ENCODE measurements around the gene HELZ2. TPM values are rescaled to one million over a fixed set of nuclear protein-coding genes. Genes with fewer than 3 reads are reported as not detected.

The HELZ2 gene
- total RNA-seq, 4 donors from 2014 or later: 24.3 to 45.5 (median 36.0) TPM

GRCh38 chr20:63566395-63567135, 7.5 kb downstream of the HELZ2 start:
- Histone ChIP-seq H3K27me3 (no peaks in the 10 kb centered on the region), H3K4me3 (replicated peaks in 1 of 3) (no peak overlapping the region), H3K9me3 (no peaks in the 10 kb centered on the region), H3K27ac (no peak overlapping the region), H3K36me3 (peaks cover 22 to 33% of the 10 kb centered on the region in 2 donors), H3K4me1 (no peaks in the 10 kb centered on the region)
- TF ChIP-seq CTCF (IDR thresholded peaks at IDR 0.05) (no peak), POLR2A (IDR thresholded peaks at IDR 0.05) (no peak)
- DNase-seq: no peak
- intact Hi-C loops (cut with DNase I): no loop called here
- 95 to 98% methylated on average over 12 to 34 of the region's 46 CpGs for WGBS, 2 donors

GRCh38 chr20:63565699-63566335, 8.2 kb downstream of the HELZ2 start:
- Histone ChIP-seq H3K4me1 (no peaks in the 10 kb centered on the region), H3K27me3 (no peaks in the 10 kb centered on the region), H3K36me3 (peaks cover 30 to 40% of the 10 kb centered on the region in 2 donors), H3K9me3 (no peaks in the 10 kb centered on the region), H3K27ac (no peak overlapping the region), H3K4me3 (replicated peaks in 1 of 3) (no peak overlapping the region)
- TF ChIP-seq CTCF (IDR thresholded peaks at IDR 0.05) (no peak), POLR2A (IDR thresholded peaks at IDR 0.05) (no peak)
- intact Hi-C loops (cut with DNase I): no loop called here
- no peak for DNase-seq
- 91% methylated on average over 9 to 39 of the region's 43 CpGs for WGBS, 2 donors

GRCh38 chr20:63565021-63565698, 8.9 kb downstream of the HELZ2 start:
- DNase-seq: no peak
- TF ChIP-seq CTCF (IDR thresholded peaks at IDR 0.05): no peak
- no peak for TF ChIP-seq POLR2A (IDR thresholded peaks at IDR 0.05)
- H3K36me3 ChIP-seq: peaks cover 36 to 45% of the 10 kb centered on the region in 2 donors
- H3K4me3 ChIP-seq (replicated peaks in 1 of 3): no peak overlapping the region
- no peaks in the 10 kb centered on the region for H3K27me3 ChIP-seq
- intact Hi-C loops (cut with DNase I): no loop called here
- no peaks in the 10 kb centered on the region for H3K9me3 ChIP-seq
- H3K27ac ChIP-seq: no peak overlapping the region
- H3K4me1 ChIP-seq: no peaks in the 10 kb centered on the region
- 94 to 95% methylated on average over 10 to 37 of the region's 61 CpGs for WGBS, 2 donors

- Histone ChIP-seq H3K27ac (no peak overlapping the region), H3K4me1 (no peaks in the 10 kb centered on the region), H3K9me3 (no peaks in the 10 kb centered on the region), H3K27me3 (no peaks in the 10 kb centered on the region), H3K4me3 (replicated peaks in 1 of 3) (no peak overlapping the region), H3K36me3 (peaks cover 41 to 50% of the 10 kb centered on the region in 2 donors)
- intact Hi-C loops (cut with DNase I): no loop called here
- WGBS, 2 donors: 90 to 95% methylated on average over 11 to 46 of the region's 62 CpGs
- TF ChIP-seq POLR2A (IDR thresholded peaks at IDR 0.05): no peak
- no peak for TF ChIP-seq CTCF (IDR thresholded peaks at IDR 0.05)
- DNase-seq: no peak
Observed at GRCh38 chr20:63564036-63564810, 9.8 kb downstream of the HELZ2 start.
